KOPT-K1 (cell line): ENCODE measurements around the gene GTF3C4.

Source experiments
- H3K27ac ChIP-seq: fragments of 200-600 bp; sonication (generic); 2 replicates; pipeline ENCODE4 v1.5.1; 2016; ENCODE audit warnings: antibody characterized with exemption, mild to moderate bottlenecking, low read depth, low read length; ENCODE audit not compliant: poor library complexity, severe bottlenecking
- H3K36me3 ChIP-seq: fragments of 200-600 bp; sonication (generic); 2 replicates; pipeline ENCODE4 v1.5.1; 2017; ENCODE audit warnings: antibody characterized with exemption, mild to moderate bottlenecking, low read length, moderate library complexity; ENCODE audit not compliant: insufficient read depth
- H3K9me3 ChIP-seq: fragments of 200-600 bp; sonication (generic); 2 replicates; pipeline ENCODE4 v1.5.1; 2017; ENCODE audit warnings: antibody characterized with exemption, low read length, mild to moderate bottlenecking; ENCODE audit not compliant: insufficient read depth, poor library complexity, severe bottlenecking

GTF3C4 gene

DNA sequence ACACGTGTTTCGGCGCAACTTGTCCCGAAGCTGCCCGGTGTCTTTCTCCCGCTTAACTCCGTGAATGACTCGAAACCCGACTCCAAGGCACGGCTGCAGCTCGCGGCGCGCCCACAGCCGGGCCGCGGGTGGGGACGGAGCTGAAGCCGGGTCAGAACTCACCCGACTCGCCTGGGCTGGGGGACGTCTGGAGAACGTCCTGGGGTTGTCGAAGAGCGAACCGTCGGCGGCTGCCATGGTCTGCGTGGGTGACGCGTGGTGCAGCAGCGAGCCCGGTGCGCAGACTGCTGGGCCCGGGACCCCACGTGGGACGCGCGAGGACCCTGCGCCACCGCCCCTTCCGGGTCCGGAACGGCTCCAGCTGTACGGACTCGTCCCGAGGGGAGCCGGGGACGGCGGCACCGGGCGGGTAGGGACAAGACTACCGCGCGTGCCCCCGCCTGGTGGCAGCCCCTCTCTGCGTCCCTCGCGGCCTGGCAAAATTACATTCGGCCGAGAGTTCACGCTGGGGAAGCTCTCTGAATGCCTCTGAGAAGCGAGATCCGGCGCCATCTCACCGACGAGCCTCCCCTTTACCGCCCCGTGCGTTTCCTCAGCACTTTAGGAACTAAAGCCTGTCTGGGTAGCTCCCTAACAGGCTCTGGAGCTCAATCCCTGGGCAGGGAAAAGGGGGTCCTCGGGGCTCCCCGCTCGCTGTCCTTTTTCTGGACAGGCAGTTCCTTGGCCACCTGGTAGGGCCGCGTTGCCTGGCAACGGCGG, 387 bp upstream of the GTF3C4 start, which contains the start of gene DDX31:
Gene DDX31, minus strand, starts transcription at position 286 of the 759 bp plus-strand sequence. Its CDS starts 49 bp downstream, at position 237.
- Histone ChIP-seq H3K36me3 (peaks cover 19% of the 10 kb centered on the region), H3K27ac (peak within 1 kb of the TSS; percentile 86), H3K9me3 (no peaks in the 10 kb centered on the region)

DNA sequence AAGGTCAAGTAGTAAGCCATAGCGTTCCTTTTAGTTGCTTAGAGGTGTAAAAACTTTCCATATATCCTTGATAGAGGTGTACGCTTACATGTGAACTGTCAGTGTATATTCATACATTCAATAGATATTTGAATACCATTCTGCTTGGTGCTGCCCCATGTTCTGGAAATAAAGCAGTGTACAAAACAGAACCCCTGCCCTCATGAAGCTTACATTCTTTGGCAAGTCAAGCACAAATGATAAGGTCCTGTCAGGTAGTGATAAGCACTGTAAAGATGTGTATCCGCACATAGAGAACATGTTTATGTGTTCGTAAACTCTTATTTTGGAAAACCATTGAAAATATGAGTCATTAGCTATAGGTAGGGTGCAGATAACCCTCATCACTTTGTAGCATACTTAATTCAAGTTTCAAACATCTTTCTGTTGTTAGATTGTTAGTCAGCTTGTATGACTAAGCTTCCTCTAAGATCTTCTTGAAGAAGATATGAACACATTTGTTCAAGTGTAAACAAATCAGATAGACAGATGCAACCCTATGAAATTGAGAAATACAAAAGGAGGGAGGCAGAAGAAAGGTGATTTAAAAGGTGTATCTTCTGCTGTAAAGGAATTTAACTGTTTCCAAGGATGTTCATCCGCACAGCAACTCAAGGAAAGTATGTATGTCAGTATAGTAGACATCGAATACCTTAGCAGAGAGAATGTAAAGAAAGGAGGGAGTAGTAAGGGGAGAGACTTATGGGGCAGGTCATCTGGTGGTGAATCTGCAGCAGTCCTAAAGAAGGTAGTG, 1.6 kb downstream of the GTF3C4 start:
- H3K27ac ChIP-seq = peak overlapping the region; percentile 86
- peaks cover 9% of the 10 kb centered on the region; the same call in 1 of the 2 replicates for H3K36me3 ChIP-seq
- H3K9me3 ChIP-seq = no peaks in the 10 kb centered on the region

DNA sequence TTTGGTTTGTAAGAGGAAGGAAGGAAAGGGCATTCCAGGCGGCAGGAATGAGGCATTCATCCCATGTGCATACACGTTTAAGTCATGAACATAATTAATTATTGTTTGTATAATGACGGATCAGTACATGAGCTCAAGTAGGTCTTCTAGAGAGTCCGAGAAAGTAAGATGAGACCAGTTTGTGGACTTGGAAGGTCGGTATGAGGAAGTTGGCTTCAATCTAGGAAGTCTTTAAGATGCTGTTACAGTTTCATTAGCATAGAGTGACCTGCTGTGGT, 2.1 kb downstream of the GTF3C4 start:
- H3K27ac ChIP-seq = no peak overlapping the region
- H3K36me3 ChIP-seq = peaks cover 11% of the 10 kb centered on the region; the same call in 1 of the 2 replicates
- no peaks in the 10 kb centered on the region for H3K9me3 ChIP-seq

DNA sequence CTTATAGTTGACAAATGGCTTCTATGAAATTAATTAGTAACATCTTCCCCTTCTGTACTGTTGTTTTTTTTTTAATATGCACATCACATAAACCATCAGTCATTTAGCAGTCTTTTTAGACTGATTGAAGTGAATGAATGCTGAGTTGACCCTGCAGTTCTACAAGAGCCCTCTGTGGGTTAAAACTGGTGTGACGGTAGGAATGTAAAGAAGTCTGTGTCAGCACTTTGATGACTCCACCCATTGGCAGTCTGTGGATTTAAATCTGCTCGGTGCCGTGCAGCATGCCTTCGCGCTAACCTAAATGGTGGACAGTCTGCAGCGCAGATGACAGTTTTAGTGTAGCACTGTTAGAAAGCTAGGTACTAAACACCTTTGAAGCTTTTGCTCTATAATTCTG, 3.1 kb downstream of the GTF3C4 start:
- H3K27ac ChIP-seq = no peak overlapping the region
- peaks cover 20% of the 10 kb centered on the region for H3K36me3 ChIP-seq
- H3K9me3 ChIP-seq = no peaks in the 10 kb centered on the region

DNA sequence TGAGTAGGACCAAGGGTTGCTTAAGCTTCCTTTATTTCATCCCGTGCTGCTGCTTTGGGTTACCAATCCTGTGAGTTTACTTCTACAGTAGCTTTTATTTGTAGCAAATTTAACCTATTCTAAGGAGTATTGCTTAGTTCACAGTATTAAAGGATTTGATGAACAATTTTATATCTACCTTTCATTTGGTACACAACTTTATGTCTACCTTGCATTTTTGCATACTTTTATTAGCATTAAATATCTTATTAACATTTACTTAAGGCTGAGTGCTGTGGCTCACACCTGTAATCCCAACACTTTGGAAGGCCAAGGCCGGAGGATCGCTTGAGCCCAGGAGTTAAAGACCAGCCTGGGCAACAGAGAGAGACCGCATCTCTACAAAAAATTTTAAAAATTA, 4.2 kb downstream of the GTF3C4 start:
- H3K27ac ChIP-seq = no peak overlapping the region
- peaks cover 31% of the 10 kb centered on the region for H3K36me3 ChIP-seq

DNA sequence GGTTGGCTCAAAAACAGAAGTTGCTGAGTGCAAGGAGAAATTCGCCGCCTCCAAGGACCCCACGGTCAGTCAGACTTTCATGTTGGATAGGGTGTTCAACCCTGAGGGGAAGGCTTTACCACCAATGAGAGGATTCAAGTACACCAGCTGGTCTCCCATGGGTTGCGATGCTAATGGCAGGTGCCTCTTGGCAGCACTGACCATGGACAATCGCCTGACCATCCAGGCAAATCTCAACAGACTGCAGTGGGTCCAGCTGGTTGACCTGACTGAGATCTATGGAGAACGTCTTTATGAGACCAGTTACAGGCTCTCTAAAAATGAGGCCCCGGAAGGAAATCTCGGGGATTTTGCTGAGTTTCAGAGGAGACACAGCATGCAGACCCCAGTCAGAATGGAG, 7.7 kb downstream of the GTF3C4 start:
- no peaks in the 10 kb centered on the region for H3K9me3 ChIP-seq
- H3K36me3 ChIP-seq = peaks cover 60% of the 10 kb centered on the region
- H3K27ac ChIP-seq = no peak overlapping the region

More for the DNA sequence above, 4.2 kb downstream of the GTF3C4 start:
- H3K9me3 ChIP-seq = no peaks in the 10 kb centered on the region

DNA sequence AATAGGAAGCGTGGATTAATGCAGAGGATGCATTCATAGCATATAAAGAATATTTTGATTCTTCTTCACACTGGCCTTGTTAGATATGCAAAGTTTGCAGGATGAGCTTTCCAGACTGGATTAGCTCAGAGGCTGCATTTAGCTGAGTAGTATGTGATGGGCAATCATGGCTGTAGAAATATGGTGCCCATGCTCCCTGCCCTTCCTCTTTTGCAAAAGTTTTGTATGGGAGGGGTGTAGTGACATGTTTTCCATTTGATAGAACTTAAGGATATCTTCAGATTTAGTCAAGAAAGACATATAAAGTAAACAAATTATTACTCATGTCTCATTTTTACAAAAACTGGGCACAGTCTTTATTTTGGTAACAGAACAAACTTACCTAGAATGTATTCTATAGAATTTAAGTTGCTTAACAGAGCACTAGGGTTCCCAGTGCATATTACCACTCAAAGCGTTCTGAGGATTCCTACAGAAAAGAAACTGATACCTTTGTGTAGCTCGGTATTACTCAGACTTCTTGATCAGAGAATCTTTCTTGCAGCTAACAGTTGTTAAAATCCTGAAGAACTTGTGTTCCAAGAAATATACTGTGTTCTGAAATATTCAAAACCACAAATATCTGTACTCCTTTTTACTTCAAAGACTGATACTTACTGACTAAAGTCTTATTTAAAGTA, 9.8 kb downstream of the GTF3C4 start:
- no peaks in the 10 kb centered on the region for H3K9me3 ChIP-seq
- H3K27ac ChIP-seq = no peak overlapping the region
- peaks cover 73% of the 10 kb centered on the region for H3K36me3 ChIP-seq

DNA sequence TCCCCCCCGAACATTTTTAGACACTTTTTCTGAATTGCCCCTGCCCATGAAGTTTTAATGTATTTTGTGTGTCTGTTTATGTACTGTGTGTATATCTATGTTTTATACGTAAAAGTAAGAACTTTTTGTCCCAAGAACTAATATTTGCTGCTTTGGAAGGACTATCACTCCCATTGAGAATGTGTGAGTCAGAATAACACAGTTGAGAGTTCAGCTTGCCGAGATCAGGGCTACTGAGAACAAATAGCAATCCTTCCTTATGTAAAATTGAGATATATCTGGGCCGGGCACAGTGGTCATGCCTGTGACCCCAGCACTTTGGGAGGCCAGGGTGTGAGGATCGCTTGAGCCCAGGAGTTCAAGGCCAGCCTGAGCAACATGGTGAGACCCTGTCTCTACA, 11.3 kb downstream of the GTF3C4 start:
- no peaks in the 10 kb centered on the region for H3K9me3 ChIP-seq
- no peak overlapping the region for H3K27ac ChIP-seq
- peaks cover 87% of the 10 kb centered on the region for H3K36me3 ChIP-seq

DNA sequence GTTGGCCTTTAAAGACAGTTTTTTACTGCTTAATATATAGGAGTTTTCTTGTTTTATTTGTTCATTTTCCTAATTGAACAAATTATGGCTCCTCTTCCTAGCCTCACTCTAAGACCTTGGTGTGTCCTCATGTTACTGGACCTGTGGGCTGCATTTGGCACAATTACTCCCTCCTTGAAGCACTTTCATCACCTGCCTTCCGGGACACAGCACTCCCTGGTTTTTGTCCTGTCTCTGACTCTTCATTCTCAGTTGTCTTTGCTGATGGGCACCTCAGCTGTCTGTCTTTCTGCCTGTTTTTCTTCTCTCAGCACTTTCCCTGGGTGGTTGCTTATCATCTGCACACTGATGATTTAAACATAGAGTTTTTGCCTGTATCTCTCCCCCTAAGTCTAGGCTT, 13.6 kb downstream of the GTF3C4 start:
- H3K36me3 ChIP-seq = peaks cover 93% of the 10 kb centered on the region

DNA sequence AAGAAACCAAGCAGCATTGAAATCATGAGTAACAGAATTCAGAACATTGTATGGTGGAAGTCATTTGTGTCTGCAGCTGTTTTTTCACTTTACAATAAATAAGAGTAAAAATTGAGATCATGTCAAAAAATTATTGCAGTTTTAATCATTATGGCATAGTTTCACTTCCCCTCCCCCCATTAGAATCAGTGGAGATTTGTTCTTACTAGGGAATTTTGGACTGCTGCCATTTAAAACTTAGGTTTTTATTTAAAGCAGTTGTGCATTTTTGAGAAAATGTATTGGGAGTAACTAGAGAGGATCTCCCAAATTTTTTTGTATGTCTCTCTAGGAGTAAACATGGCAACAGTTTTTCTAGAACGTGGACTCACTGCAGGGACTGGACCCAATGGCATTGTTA, 20.4 kb downstream of the GTF3C4 start:
- H3K9me3 ChIP-seq = no peaks in the 10 kb centered on the region
- H3K27ac ChIP-seq = no peak overlapping the region
- peaks cover 73% of the 10 kb centered on the region for H3K36me3 ChIP-seq

More for the DNA sequence above, 13.6 kb downstream of the GTF3C4 start:
- H3K9me3 ChIP-seq = no peaks in the 10 kb centered on the region
- no peak overlapping the region for H3K27ac ChIP-seq

DNA sequence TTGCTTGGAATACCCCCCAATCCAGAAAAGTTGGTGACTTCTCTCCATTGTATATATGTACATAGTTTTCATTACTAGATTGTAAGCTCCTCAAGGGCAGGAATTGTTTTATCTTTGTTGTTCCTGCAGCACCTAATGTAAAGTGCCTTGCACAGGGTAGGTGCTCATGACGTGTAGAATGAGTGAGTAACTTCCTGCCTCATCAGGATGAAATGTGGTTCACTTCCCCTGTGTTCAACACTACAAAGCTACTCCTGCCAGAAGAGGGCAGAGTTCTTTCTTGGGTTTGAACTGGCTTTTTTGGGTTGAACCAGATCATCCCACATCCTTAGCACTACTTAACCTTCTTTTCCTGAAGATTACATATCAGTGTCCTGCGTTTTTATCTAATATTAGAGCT, 23.9 kb downstream of the GTF3C4 start:
- Histone ChIP-seq H3K9me3 (peaks cover 26% of the 10 kb centered on the region), H3K27ac (no peak overlapping the region), H3K36me3 (peaks cover 39% of the 10 kb centered on the region)

DNA sequence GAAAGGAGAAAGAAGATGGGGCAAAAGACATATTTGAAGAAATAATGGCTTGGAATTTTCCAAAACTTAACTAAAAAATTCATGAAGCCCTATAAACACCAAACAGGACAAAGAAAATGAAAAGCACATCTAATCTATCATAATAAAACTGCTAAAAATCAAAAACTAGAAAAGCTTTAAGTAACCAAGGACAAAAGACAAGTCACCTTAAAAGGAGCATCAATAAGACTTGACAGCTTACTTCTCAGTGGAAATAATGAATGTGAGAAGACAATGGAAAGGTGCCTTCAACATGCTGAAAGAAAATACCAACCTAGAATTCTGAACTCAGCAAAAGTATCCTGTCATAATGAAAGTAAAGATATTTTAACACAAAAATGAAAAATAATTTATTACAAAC, 27.0 kb downstream of the GTF3C4 start:
- Histone ChIP-seq H3K9me3 (peaks cover 26% of the 10 kb centered on the region), H3K36me3 (peaks cover 12% of the 10 kb centered on the region), H3K27ac (no peak overlapping the region)

DNA sequence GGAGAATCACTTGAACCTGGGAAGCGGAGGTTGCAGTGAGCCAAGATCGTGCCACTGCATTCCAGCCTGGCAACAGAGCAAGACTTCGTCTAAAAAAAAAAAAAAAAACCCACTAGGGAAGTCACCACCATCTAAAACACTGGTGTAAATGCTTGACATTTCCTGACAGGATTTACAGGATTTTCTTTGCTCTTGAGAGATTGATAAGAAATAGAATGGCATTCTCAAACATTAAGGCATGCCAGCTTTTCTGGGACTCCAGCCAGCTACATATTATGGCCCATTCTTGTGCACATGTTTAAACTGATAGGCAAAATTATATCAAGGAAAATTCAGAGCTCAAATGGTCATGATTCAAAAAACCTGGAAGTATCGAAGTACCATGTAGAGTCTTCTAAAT, 28.7 kb downstream of the GTF3C4 start:
- H3K9me3 ChIP-seq = peaks cover 26% of the 10 kb centered on the region
- H3K27ac ChIP-seq = no peak overlapping the region
- no peaks in the 10 kb centered on the region for H3K36me3 ChIP-seq

DNA sequence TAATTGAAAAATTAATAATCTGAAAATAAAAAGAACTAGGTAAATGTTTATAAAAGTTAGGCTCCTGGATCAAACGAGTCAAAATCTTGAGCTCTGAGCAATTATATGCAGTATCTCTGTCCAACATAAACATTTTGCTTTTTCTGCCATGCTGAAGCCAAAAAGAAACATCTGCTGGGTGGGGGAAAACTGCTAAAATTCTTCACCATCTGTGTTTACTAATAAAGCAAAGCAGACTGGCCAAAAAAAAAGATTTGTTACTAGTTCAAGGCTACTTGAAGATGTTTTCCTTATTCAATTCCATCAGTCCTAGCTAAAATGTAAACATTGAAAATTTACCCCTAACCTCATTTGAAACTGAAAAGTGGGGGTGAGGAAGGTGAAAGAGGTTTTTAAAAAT, 29.7 kb downstream of the GTF3C4 start:
- Histone ChIP-seq H3K9me3 (peaks cover 26% of the 10 kb centered on the region), H3K36me3 (no peaks in the 10 kb centered on the region), H3K27ac (no peak overlapping the region)

DNA sequence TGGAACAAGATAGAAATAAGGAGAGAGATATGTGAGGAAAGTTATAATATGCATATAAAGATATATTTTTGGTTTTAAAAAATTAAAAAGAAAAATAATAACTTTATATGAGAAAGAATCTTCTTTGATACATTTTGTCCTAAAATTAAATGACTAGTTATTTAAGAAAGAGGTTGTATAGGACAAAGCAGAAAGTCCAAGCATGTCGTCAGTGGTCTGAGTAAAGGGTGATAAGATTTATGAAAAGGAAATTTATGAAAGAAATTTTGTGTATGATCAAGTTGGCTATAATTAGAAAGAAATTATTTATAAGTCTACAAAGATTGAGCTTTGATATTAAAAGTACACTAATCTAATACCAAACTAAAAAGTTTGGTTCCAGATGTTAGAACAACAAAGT, 32.0 kb downstream of the GTF3C4 start:
- Histone ChIP-seq H3K36me3 (no peaks in the 10 kb centered on the region), H3K27ac (no peak overlapping the region), H3K9me3 (peaks cover 14% of the 10 kb centered on the region)
